Measurements from ENCODE around the gene BECN2.
A peak's percentile ranks its signal among the peaks of the same experiment; 100 is the strongest.
"Not testable (repeated sequence)": the region's sequence is repeated elsewhere in the genome, so short reads cannot be mapped to it uniquely, and the experiment has no call there.

BECN2 gene

DNA sequence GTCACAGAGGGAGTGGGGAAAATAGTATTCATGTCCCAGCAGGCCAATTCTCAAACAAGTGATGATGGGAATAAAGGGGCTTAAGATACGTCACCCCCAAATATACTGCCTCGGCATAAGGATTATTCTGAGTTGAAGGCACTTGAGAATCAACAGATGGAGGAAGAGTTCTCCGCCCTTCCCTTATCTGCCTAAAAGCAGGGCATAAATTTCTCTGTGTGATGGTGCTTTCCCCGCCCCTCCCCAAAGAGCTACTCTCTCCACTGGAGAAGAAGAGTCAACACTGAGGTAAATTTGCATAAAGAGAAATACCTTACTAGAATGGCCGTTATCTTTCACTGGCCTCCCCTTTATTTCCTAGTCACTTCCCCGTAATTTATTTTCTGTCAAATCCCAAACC, 18.7 kb downstream of the BECN2 start:
- DNase-seq (ENCODE audit: low read depth in 2 of 3, low spot score in 2 of 3): no peak

DNA sequence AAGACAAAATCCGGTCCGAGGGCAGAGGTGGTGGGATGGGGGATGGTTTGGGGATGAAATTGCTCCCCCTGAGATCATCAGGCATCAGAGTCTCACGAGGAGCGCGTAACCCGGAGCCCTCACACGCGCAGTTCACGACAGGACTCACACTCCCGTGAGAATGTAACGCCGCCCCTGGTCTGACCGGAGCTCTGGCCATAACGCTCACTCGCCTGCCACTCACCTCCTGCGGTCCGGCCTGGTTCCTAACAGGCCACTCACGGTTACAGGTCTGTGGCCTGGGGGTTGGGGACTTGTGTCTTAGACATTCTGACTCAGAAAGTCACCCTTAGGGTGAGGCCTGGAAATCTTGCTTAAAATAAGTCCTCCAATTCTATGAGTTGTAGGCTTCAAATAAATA, 21.5 kb downstream of the BECN2 start:
- no peak for DNase-seq (ENCODE audit: low read depth in 2 of 3, low spot score in 2 of 3)

GRCh38 chr1:241979926-241980325, 22.4 kb downstream of the BECN2 start:
- DNase-seq (ENCODE audit: low read depth in 2 of 3, low spot score in 2 of 3): no peak

GRCh38 chr1:241985787-241986186, 28.2 kb downstream of the BECN2 start:
- no peak for DNase-seq (ENCODE audit: low read depth in 2 of 3, low spot score in 2 of 3)

DNA sequence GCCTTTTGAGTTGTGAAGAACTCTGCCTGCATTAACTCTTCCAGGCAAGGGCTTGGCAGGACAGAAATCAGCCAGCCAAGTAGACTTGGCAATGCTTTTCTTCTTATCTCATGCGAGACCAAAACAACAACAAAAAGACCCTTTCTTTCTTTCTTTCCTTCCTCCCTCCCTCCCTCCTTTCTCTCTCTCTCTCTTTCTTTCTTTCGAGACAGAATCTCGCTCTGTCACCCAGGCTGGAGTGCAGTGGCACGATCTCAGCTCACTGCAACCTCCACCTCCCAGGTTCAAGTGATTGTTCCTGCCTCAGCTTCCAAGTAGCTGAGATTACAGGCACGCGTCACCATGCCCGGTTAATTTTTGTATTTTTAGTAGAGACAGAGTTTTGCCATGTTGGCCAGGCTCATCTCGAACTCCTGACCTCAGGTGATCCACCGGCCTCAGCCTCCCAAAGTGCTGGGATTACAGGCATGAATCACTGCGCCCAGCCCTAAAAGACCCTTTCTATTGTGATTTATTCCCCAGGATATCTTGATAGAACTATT, 30.9 kb downstream of the BECN2 start:
- DNase-seq (ENCODE audit: low read depth in 2 of 3, low spot score in 2 of 3): not testable (repeated sequence)

- no peak for DNase-seq (ENCODE audit: low read depth in 2 of 3, low spot score in 2 of 3)
Observed at GRCh38 chr1:241990040-241990439, 32.5 kb downstream of the BECN2 start.

GRCh38 chr1:241992734-241993133, 35.2 kb downstream of the BECN2 start:
- no peak for DNase-seq (ENCODE audit: low read depth in 2 of 3, low spot score in 2 of 3)

DNA sequence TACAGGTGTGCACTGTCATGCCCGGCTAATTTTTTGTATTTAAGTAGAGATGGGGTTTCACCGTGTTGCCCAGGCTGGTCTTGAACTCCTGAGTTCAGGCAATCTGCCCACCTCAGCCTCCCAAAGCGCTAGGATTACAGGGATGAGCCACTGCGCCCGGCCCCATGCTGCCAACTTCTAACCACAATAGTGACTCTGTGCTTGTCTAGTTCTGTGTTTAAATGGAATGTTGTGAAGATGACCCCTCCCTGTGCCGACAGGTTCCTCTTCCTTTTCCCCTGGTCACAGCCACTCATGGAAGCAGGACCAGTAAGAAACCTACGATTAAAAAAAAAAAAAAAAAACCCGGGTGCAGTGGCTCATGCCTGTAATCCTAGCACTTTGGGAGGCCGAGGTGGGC, 36.6 kb downstream of the BECN2 start:
- no peak for DNase-seq (ENCODE audit: low read depth in 2 of 3, low spot score in 2 of 3)

- no peak for DNase-seq (ENCODE audit: low read depth in 2 of 3, low spot score in 2 of 3)
Observed at GRCh38 chr1:241997401-241997998, 39.9 kb downstream of the BECN2 start.

DNA sequence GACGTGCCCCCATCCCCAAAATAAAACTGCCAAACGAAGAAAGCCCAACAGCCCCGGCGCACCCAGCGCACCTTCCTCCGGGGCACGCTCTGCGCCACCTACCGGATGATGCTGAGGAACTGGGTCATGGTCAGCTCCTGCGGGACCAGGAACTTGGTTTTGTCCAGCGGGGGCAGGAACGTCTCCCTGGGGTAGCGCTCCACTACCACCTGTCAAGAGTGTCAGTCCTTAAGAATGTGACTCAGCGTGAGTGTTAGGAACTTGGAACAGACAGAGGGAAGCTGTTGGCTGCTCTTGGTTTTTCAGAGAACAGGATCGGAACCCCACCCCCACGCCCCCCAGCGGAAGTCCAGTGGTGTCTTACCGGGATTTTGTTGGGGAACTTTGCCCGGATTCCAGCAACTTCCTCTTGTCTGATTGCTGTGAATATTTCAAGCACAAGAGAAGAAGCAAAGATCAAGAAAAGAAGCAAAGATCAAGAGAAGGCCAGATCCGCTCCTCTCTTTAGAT, 40.9 kb downstream of the BECN2 start:
- peak; percentile 4 to 15 (median 8) for DNase-seq (ENCODE audit: low read depth in 2 of 3, low spot score in 2 of 3)

- no peak for DNase-seq (ENCODE audit: low read depth in 2 of 3, low spot score in 2 of 3)
Observed at GRCh38 chr1:241999026-241999425, 41.5 kb downstream of the BECN2 start, which contains the start of gene MAP1LC3C. Gene MAP1LC3C (minus strand): TSS chr1:241999098. CDS start chr1:241999008, 90 bp downstream.

- DNase-seq (ENCODE audit: low read depth in 2 of 3, low spot score in 2 of 3): no peak
Observed at GRCh38 chr1:242000434-242000833, 42.9 kb downstream of the BECN2 start.

GRCh38 chr1:242002072-242002471, 44.5 kb downstream of the BECN2 start:
- DNase-seq (ENCODE audit: low read depth in 2 of 3, low spot score in 2 of 3): no peak

DNA sequence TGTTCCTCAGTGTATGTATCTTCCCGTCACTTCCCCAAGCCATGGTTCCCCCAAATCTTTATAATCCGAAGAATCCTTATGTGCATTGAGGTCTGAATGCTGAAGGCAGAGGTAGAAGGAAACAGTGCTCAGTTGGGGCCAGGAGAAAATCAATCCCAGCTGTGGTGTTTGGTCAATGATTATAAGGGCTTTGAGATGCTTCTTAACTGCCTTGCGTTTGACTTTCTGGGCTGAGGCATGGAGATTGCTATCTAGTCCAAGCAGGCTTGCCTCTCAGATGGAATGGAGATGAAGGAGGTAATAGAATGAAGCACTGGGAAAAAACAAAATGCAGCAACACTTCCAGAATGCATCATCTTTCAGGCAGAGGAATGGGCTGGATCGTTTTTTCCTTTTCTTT, 44.9 kb downstream of the BECN2 start:
- DNase-seq (ENCODE audit: low read depth in 2 of 3, low spot score in 2 of 3): no peak

DNA sequence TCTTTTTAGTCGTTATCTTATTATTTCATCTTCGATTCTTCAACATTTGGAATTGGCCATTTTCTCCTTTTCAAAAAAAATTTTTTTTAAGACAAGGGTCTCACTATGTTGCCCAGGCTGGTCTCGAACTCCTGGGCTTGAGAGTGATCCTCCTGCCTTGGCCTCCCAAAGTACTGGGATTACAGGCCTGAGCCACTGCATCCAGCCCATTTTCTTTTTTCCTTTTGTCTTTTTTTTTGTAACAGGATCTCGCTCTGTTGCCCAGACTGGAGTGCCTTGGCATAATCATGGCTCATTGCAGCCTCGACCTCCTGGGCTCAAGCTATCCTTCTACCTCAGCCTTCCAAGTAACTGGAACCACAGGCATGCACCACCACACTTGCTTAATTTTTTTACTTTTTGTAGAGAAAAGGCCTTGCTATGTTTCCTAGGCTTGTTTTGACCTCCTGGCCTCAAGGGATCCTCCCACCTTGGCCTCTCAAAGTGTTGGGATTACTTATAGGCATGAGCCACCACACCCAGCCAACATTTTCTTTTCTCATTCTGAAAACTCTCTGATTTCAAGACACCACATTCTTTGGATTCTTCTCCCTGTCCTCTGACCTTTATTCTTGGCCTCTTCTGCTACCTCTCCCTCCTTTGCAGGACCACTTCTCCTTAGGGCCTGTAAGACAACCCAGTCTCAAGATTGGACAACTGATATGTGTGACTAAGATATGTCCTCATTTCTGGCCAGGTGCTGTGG, 47.4 kb downstream of the BECN2 start:
- DNase-seq (ENCODE audit: low read depth in 2 of 3, low spot score in 2 of 3): no peak

- DNase-seq (ENCODE audit: low read depth in 2 of 3, low spot score in 2 of 3): no peak
Observed at GRCh38 chr1:242005866-242006535, 48.4 kb downstream of the BECN2 start.

DNA sequence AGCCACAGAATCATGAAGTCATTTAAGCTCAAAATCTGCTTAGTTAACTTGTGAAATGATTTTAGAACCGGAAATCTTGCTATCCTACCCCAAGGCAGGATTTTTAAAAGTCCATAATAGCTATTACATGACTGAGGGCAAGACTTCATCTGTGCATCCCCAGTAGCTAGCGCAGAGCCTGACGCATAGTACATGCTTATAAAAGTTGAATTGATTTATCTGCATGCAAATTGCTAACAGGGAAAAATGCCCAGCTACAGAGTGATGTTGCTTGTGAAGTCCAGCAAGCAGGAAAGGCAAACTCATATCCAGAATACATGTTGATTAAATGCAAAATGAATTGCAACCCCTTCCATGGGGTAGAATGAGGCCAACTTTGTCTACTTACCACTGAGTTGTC, 49.4 kb downstream of the BECN2 start:
- no peak for DNase-seq (ENCODE audit: low read depth in 2 of 3, low spot score in 2 of 3)
